ENCODE results near the gene CCDC50.

- TF ChIP-seq POLR2A (IDR thresholded peaks at IDR 0.05; ENCODE audit: low read length) (no peak), GATA1 (IDR thresholded peaks at IDR 0.05; ENCODE audit: low read depth, low read length) (no peak)
These were observed 53.5 kb downstream of the CCDC50 start for GRCh38 chr3:191382661-191383060.
